BJ (cell line): ENCODE measurements around the gene C2orf72. TPM values are rescaled to one million over a fixed set of nuclear protein-coding genes. Genes with fewer than 3 reads are reported as not detected.

ENCODE experiments used
- CTCF ChIA-PET: fragments of 350-600 bp; formaldehyde crosslinking; extraction: SDS; loops from one replicate; lab custom pipeline; 2021; ENCODE audit warnings: antibody characterized with exemption, inconsistent platforms; lab: Yijun Ruan, JAX
- POLR2A ChIA-PET: fragments of 300-600 bp; sonication (Branson Sonifier 250); formaldehyde crosslinking; extraction: SDS; loops from one replicate; lab custom pipeline; 2021; ENCODE audit warnings: antibody characterized with exemption; lab: Charles Lee
- DNase-seq: peaks from one replicate; pipeline ENCODE4 v3.0.0-alpha.2; 2011; ENCODE audit warnings: low read depth
- H3K27me3 ChIP-seq: 2 replicates; pipeline ENCODE4 v1.6.0; 2011; ENCODE audit warnings: low read length; ENCODE audit not compliant: control insufficient read depth, insufficient read depth
- H3K36me3 ChIP-seq: 2 replicates; pipeline ENCODE4 v1.5.1; 2011; ENCODE audit warnings: low read length; ENCODE audit not compliant: control insufficient read depth, insufficient read depth
- H3K4me3 ChIP-seq: 2 replicates; pipeline ENCODE4 v1.5.1; 2011; ENCODE audit warnings: low read depth, mild to moderate bottlenecking, control low read depth, low read length
- polyA plus RNA-seq: library from polyadenylated mRNA; depleted of rRNA; stranded (reverse); fragments of >200 nt; gene quantifications from 2 replicates; pipeline ENCODE4 v1.2.3, GENCODE V29; 2011
- TF ChIP-seq, protein P1 (sequence below): IDR thresholded peaks from 2 replicates; pipeline ENCODE4 v1.5.1; 2011; ENCODE audit warnings: low read depth, mild to moderate bottlenecking, control low read depth, inconsistent platforms, low read length, moderate library complexity; ENCODE audit not compliant: insufficient read depth

C2orf72 gene
- polyA plus RNA-seq, 1 experiment: 0.17 TPM

DNA sequence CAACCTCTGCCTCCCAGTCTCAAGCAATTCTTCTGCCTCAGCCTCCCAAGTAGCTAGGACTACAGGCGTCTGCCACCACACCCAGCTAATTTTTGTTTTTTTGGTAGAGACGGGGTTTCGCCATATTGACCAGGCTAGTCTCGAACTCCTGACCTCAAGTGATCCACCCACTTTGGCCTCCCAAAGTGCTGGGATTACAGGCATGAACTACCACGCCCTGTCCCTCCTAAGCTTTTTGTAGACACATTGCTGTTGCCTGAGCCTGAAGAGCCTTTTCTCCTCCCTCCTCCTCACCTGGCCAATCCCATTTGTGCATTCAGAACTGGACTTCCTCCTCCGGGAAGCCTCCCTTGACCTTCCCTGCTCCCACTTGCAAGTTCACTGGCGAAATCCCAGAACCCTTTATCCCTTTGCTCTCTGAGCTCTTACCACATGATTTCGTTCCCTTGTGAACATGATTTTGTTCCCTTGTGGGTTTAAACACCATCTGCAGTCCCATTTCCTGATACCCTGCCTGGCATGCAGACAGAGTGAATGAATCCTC lies 2.6 kb downstream of the C2orf72 start:
- TF ChIP-seq, protein P1, sequence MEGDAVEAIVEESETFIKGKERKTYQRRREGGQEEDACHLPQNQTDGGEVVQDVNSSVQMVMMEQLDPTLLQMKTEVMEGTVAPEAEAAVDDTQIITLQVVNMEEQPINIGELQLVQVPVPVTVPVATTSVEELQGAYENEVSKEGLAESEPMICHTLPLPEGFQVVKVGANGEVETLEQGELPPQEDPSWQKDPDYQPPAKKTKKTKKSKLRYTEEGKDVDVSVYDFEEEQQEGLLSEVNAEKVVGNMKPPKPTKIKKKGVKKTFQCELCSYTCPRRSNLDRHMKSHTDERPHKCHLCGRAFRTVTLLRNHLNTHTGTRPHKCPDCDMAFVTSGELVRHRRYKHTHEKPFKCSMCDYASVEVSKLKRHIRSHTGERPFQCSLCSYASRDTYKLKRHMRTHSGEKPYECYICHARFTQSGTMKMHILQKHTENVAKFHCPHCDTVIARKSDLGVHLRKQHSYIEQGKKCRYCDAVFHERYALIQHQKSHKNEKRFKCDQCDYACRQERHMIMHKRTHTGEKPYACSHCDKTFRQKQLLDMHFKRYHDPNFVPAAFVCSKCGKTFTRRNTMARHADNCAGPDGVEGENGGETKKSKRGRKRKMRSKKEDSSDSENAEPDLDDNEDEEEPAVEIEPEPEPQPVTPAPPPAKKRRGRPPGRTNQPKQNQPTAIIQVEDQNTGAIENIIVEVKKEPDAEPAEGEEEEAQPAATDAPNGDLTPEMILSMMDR: no peak
- no peaks in the 10 kb centered on the region for H3K36me3 ChIP-seq
- CTCF ChIA-PET: interaction anchor here (1.0 kb wide), 1 partner anchor 11 kb away, joined by 3 read pairs; no protein-coding TSS in a partner anchor
- H3K27me3 ChIP-seq: peaks cover 33% of the 10 kb centered on the region
- no peak for DNase-seq
- POLR2A ChIA-PET: no interaction called here
- H3K4me3 ChIP-seq: no peak overlapping the region

GRCh38 chr2:231041061-231041689 lies 3.9 kb downstream of the C2orf72 start:
- POLR2A ChIA-PET: no interaction called here
- TF ChIP-seq, protein P1: no peak
- no peak overlapping the region for H3K4me3 ChIP-seq
- CTCF ChIA-PET: interaction anchor here (3.2 kb wide), 1 partner anchor 12 kb away, joined by 13 read pairs; no protein-coding TSS in a partner anchor
- H3K36me3 ChIP-seq: no peaks in the 10 kb centered on the region
- peaks cover 29% of the 10 kb centered on the region for H3K27me3 ChIP-seq
- DNase-seq: no peak

- Histone ChIP-seq H3K27me3 (peaks cover 30% of the 10 kb centered on the region), H3K36me3 (no peaks in the 10 kb centered on the region), H3K4me3 (no peak overlapping the region)
- DNase-seq: no peak
- TF ChIP-seq, protein P1: no peak
- ChIA-PET CTCF (interaction anchor here (1.3 kb wide), 1 partner anchor 9 kb away, joined by 5 read pairs; no protein-coding TSS in a partner anchor), POLR2A (no interaction called here)
These were observed 6.5 kb downstream of the C2orf72 start for GRCh38 chr2:231043796-231044195.

DNA sequence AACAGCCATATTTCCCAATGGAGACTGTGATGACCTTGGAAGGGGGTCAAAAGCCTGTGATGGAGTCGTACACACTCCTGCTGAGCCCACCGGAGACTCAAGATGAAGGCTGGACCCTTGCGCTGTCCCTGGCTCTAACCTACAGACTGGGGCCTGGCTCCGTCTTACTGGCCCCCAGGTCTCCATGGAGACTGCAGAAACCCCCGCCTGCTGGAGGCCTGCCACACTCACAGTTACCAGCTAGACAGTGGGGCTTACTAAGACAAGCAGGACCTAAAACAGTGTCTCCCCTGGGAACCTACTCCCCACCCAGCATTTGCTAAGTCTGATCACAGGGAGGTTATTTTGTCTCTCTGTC lies 9.6 kb downstream of the C2orf72 start:
- ChIA-PET POLR2A (no interaction called here), CTCF (no interaction called here)
- no peak overlapping the region for H3K4me3 ChIP-seq
- H3K27me3 ChIP-seq: peaks cover 13% of the 10 kb centered on the region
- no peak for DNase-seq
- no peaks in the 10 kb centered on the region for H3K36me3 ChIP-seq
- TF ChIP-seq, protein P1: no peak

DNA sequence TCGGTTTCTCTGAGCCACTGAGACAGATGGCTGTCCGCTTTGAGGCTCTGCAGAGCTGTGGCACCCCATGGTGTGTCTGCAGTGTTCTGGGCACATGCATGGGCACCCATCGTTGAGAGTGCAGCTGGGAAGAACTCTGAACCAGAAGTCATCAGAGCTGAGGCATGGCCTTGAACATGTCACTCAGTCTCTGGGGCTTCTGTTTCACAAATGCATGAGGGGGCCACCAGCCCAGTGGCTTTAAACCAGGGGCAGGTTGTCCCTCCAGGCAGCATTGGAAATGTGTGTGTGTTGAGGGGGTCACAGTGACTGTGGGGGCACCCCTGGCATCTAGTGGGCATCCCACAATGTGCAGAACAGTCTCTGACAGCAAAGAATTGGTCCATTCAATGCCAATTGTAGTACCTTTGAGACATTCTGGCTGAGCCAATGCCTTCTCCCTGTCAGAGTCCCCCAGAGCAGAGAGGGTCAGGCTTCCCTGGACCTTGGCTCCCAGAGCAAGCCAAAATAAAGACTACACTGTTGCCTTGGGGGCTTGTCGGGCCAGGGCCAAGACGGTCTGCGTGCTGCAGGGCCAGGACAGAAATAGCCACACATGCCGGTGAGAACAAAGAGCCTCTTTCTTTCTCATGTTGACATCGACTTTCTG lies 10.1 kb downstream of the C2orf72 start:
- ChIA-PET CTCF (no interaction called here), POLR2A (no interaction called here)
- H3K4me3 ChIP-seq: no peak overlapping the region
- DNase-seq: no peak
- H3K27me3 ChIP-seq: peaks cover 13% of the 10 kb centered on the region
- H3K36me3 ChIP-seq: no peaks in the 10 kb centered on the region
- TF ChIP-seq, protein P1: no peak
